ENCODE data around the gene FLT1.

The FLT1 gene

GRCh38 chr13:28392428-28392827 lies 102.5 kb downstream of the FLT1 start:
- peak overlapping the region; percentile 58 for H3K27ac ChIP-seq (ENCODE audit: low read depth, low read length)
- H3K4me3 ChIP-seq (ENCODE audit: low read depth in 1 of 5, low read length in 5 of 5) = no peak overlapping the region
- peaks cover 0 to 5% (median 0%) of the 10 kb centered on the region in 5 donors for H3K36me3 ChIP-seq (ENCODE audit: control insufficient read depth in 5 of 5, insufficient read depth in 5 of 5, low read length in 5 of 5)
- H3K4me1 ChIP-seq (ENCODE audit: control insufficient read depth in 5 of 5, insufficient read depth in 5 of 5, low read length in 5 of 5) = peaks cover 0 to 58% (median 0%) of the 10 kb centered on the region in 5 donors
- peaks cover 0 to 7% (median 0%) of the 10 kb centered on the region in 5 donors for H3K27me3 ChIP-seq (ENCODE audit: control insufficient read depth in 5 of 5, insufficient read depth in 4 of 5, low read length in 5 of 5)
- H3K9ac ChIP-seq (ENCODE audit: low read length in 5 of 5) = no peak overlapping the region
- H3K9me3 ChIP-seq (ENCODE audit: control insufficient read depth in 5 of 5, low read length in 5 of 5) = no peaks in the 10 kb centered on the region

GRCh38 chr13:28387740-28388501 lies 107.0 kb downstream of the FLT1 start:
- no peak overlapping the region for H3K9ac ChIP-seq (ENCODE audit: low read length in 5 of 5)
- H3K9me3 ChIP-seq (ENCODE audit: control insufficient read depth in 5 of 5, low read length in 5 of 5) = no peaks in the 10 kb centered on the region
- H3K27ac ChIP-seq (ENCODE audit: low read depth, low read length) = no peak overlapping the region
- H3K4me3 ChIP-seq (ENCODE audit: low read depth in 1 of 5, low read length in 5 of 5) = no peak overlapping the region
- peaks cover 0 to 32% (median 0%) of the 10 kb centered on the region in 5 donors for H3K4me1 ChIP-seq (ENCODE audit: control insufficient read depth in 5 of 5, insufficient read depth in 5 of 5, low read length in 5 of 5)
- H3K36me3 ChIP-seq (ENCODE audit: control insufficient read depth in 5 of 5, insufficient read depth in 5 of 5, low read length in 5 of 5) = peaks cover 0 to 3% (median 0%) of the 10 kb centered on the region in 5 donors
- peaks cover 0 to 7% (median 0%) of the 10 kb centered on the region in 5 donors for H3K27me3 ChIP-seq (ENCODE audit: control insufficient read depth in 5 of 5, insufficient read depth in 4 of 5, low read length in 5 of 5)

GRCh38 chr13:28385362-28385761 lies 109.6 kb downstream of the FLT1 start:
- Histone ChIP-seq H3K9me3 (ENCODE audit: control insufficient read depth in 5 of 5, low read length in 5 of 5) (no peaks in the 10 kb centered on the region), H3K4me1 (ENCODE audit: control insufficient read depth in 5 of 5, insufficient read depth in 5 of 5, low read length in 5 of 5) (peaks cover 0 to 15% (median 0%) of the 10 kb centered on the region in 5 donors), H3K27me3 (ENCODE audit: control insufficient read depth in 5 of 5, insufficient read depth in 4 of 5, low read length in 5 of 5) (peaks cover 0 to 7% (median 0%) of the 10 kb centered on the region in 5 donors), H3K36me3 (ENCODE audit: control insufficient read depth in 5 of 5, insufficient read depth in 5 of 5, low read length in 5 of 5) (peaks cover 0 to 7% (median 0%) of the 10 kb centered on the region in 5 donors), H3K27ac (ENCODE audit: low read depth, low read length) (no peak overlapping the region), H3K4me3 (ENCODE audit: low read depth in 1 of 5, low read length in 5 of 5) (no peak overlapping the region), H3K9ac (ENCODE audit: low read length in 5 of 5) (no peak overlapping the region)

GRCh38 chr13:28384789-28385188 lies 110.1 kb downstream of the FLT1 start:
- Histone ChIP-seq H3K4me3 (ENCODE audit: low read depth in 1 of 5, low read length in 5 of 5) (no peak overlapping the region), H3K4me1 (ENCODE audit: control insufficient read depth in 5 of 5, insufficient read depth in 5 of 5, low read length in 5 of 5) (peaks cover 0 to 19% (median 5%) of the 10 kb centered on the region in 5 donors), H3K27ac (ENCODE audit: low read depth, low read length) (no peak overlapping the region), H3K36me3 (ENCODE audit: control insufficient read depth in 5 of 5, insufficient read depth in 5 of 5, low read length in 5 of 5) (peaks cover 0 to 7% (median 0%) of the 10 kb centered on the region in 5 donors), H3K27me3 (ENCODE audit: control insufficient read depth in 5 of 5, insufficient read depth in 4 of 5, low read length in 5 of 5) (peaks cover 0 to 7% (median 0%) of the 10 kb centered on the region in 5 donors), H3K9ac (ENCODE audit: low read length in 5 of 5) (no peak overlapping the region), H3K9me3 (ENCODE audit: control insufficient read depth in 5 of 5, low read length in 5 of 5) (no peaks in the 10 kb centered on the region)

- H3K4me3 ChIP-seq (ENCODE audit: low read depth in 1 of 5, low read length in 5 of 5) = no peak overlapping the region
- no peak overlapping the region for H3K9ac ChIP-seq (ENCODE audit: low read length in 5 of 5)
- H3K27ac ChIP-seq (ENCODE audit: low read depth, low read length) = no peak overlapping the region
Observed at GRCh38 chr13:28380319-28380718, 114.6 kb downstream of the FLT1 start.

GRCh38 chr13:28379371-28380083 lies 115.4 kb downstream of the FLT1 start:
- H3K36me3 ChIP-seq (ENCODE audit: control insufficient read depth in 5 of 5, insufficient read depth in 5 of 5, low read length in 5 of 5) = peaks cover 0 to 4% (median 0%) of the 10 kb centered on the region in 5 donors
- H3K27me3 ChIP-seq (ENCODE audit: control insufficient read depth in 5 of 5, insufficient read depth in 4 of 5, low read length in 5 of 5) = no peaks in the 10 kb centered on the region
- H3K9ac ChIP-seq (ENCODE audit: low read length in 5 of 5) = no peak overlapping the region
- H3K9me3 ChIP-seq (ENCODE audit: control insufficient read depth in 5 of 5, low read length in 5 of 5) = no peaks in the 10 kb centered on the region
- H3K27ac ChIP-seq (ENCODE audit: low read depth, low read length) = no peak overlapping the region
- peaks cover 0 to 14% (median 5%) of the 10 kb centered on the region in 5 donors for H3K4me1 ChIP-seq (ENCODE audit: control insufficient read depth in 5 of 5, insufficient read depth in 5 of 5, low read length in 5 of 5)
- no peak overlapping the region for H3K4me3 ChIP-seq (ENCODE audit: low read depth in 1 of 5, low read length in 5 of 5)

More at GRCh38 chr13:28380319-28380718, 114.6 kb downstream of the FLT1 start:
- peaks cover 0 to 19% (median 5%) of the 10 kb centered on the region in 5 donors for H3K4me1 ChIP-seq (ENCODE audit: control insufficient read depth in 5 of 5, insufficient read depth in 5 of 5, low read length in 5 of 5)
- no peaks in the 10 kb centered on the region for H3K9me3 ChIP-seq (ENCODE audit: control insufficient read depth in 5 of 5, low read length in 5 of 5)
- H3K36me3 ChIP-seq (ENCODE audit: control insufficient read depth in 5 of 5, insufficient read depth in 5 of 5, low read length in 5 of 5) = peaks cover 0 to 4% (median 0%) of the 10 kb centered on the region in 5 donors
- no peaks in the 10 kb centered on the region for H3K27me3 ChIP-seq (ENCODE audit: control insufficient read depth in 5 of 5, insufficient read depth in 4 of 5, low read length in 5 of 5)

GRCh38 chr13:28376604-28377003 lies 118.3 kb downstream of the FLT1 start:
- Histone ChIP-seq H3K4me1 (ENCODE audit: control insufficient read depth in 5 of 5, insufficient read depth in 5 of 5, low read length in 5 of 5) (peaks cover 0 to 12% (median 5%) of the 10 kb centered on the region in 5 donors), H3K36me3 (ENCODE audit: control insufficient read depth in 5 of 5, insufficient read depth in 5 of 5, low read length in 5 of 5) (no peaks in the 10 kb centered on the region), H3K9ac (ENCODE audit: low read length in 5 of 5) (no peak overlapping the region), H3K9me3 (ENCODE audit: control insufficient read depth in 5 of 5, low read length in 5 of 5) (no peaks in the 10 kb centered on the region), H3K27me3 (ENCODE audit: control insufficient read depth in 5 of 5, insufficient read depth in 4 of 5, low read length in 5 of 5) (no peaks in the 10 kb centered on the region), H3K4me3 (ENCODE audit: low read depth in 1 of 5, low read length in 5 of 5) (no peak overlapping the region), H3K27ac (ENCODE audit: low read depth, low read length) (no peak overlapping the region)

- H3K9me3 ChIP-seq (ENCODE audit: control insufficient read depth in 5 of 5, low read length in 5 of 5) = no peaks in the 10 kb centered on the region
- no peaks in the 10 kb centered on the region for H3K27me3 ChIP-seq (ENCODE audit: control insufficient read depth in 5 of 5, insufficient read depth in 4 of 5, low read length in 5 of 5)
- H3K9ac ChIP-seq (ENCODE audit: low read length in 5 of 5) = no peak overlapping the region
- H3K27ac ChIP-seq (ENCODE audit: low read depth, low read length) = no peak overlapping the region
- H3K4me3 ChIP-seq (ENCODE audit: low read depth in 1 of 5, low read length in 5 of 5) = no peak overlapping the region
- peaks cover 0 to 12% (median 5%) of the 10 kb centered on the region in 5 donors for H3K4me1 ChIP-seq (ENCODE audit: control insufficient read depth in 5 of 5, insufficient read depth in 5 of 5, low read length in 5 of 5)
- no peaks in the 10 kb centered on the region for H3K36me3 ChIP-seq (ENCODE audit: control insufficient read depth in 5 of 5, insufficient read depth in 5 of 5, low read length in 5 of 5)
Observed at GRCh38 chr13:28375250-28375930, 119.5 kb downstream of the FLT1 start.

- Histone ChIP-seq H3K9ac (ENCODE audit: low read length in 5 of 5) (no peak overlapping the region), H3K27me3 (ENCODE audit: control insufficient read depth in 5 of 5, insufficient read depth in 4 of 5, low read length in 5 of 5) (no peaks in the 10 kb centered on the region), H3K27ac (ENCODE audit: low read depth, low read length) (no peak overlapping the region), H3K4me3 (ENCODE audit: low read depth in 1 of 5, low read length in 5 of 5) (no peak overlapping the region), H3K9me3 (ENCODE audit: control insufficient read depth in 5 of 5, low read length in 5 of 5) (no peaks in the 10 kb centered on the region), H3K36me3 (ENCODE audit: control insufficient read depth in 5 of 5, insufficient read depth in 5 of 5, low read length in 5 of 5) (no peaks in the 10 kb centered on the region), H3K4me1 (ENCODE audit: control insufficient read depth in 5 of 5, insufficient read depth in 5 of 5, low read length in 5 of 5) (no peaks in the 10 kb centered on the region)
Observed at GRCh38 chr13:28373810-28374209, 121.1 kb downstream of the FLT1 start.
